OCI-LY3 (cell line): ENCODE measurements around the gene SOSTDC1.

Experiments used
- EZH2phosphoT487 ChIP-seq: fragments of 200-600 bp; shearing (Covaris generic); IDR thresholded peaks from 2 replicates; pipeline ENCODE4 v1.6.1; 2018; ENCODE audit warnings: antibody characterized with exemption, mixed run types, low read depth
- TF ChIP-seq, protein P1 (sequence below): fragments of 200-600, 300-600 bp; sonication (generic); IDR thresholded peaks from 2 replicates; pipeline ENCODE4 v1.5.1; 2014; ENCODE audit warnings: antibody characterized with exemption, low read length, low read depth

DNA sequence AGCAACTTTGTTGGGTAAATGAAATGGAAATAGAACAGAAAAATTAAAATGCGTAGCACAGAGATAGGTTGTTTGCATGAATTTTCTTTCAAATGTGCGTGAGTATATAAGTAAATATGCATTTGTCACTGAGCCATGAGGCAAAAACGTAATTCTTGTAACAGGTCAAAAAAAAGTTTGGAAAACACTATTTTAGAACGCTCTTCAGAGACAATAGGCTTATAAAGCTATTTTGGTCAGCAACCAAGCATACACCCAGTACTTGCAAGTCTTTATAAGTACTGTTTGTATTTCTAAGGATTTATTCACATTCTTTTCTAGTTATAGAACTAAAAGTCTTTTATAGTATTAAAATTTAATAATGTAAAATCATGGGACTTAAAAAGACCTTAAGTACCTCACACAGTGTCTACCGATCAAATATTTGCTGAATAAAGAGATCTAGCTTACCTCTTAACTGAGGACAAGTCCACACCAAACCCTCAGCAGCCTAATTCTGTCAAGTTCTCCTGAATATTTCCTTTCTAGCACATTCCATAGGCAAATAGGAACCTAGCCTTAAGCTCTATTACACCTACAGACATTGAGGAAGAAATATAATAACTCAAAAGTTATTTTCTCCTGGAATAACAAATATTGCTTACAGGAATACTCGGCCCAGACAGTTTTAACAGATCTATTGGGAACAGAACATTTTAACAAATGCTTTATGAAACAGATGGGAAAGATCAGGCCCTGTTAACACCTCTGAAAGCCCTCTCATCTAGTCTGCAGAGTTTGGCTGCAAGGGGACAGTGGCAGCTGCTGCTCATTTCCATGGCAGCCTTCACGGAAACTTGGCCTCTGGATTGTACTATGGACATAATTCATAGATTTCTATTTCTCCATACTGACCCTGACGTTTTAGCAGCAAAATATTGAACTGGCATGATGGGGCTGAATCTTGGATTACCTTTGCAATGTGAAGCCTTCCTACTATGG, 53.0 kb downstream of the SOSTDC1 start:
- TF ChIP-seq, protein P1, sequence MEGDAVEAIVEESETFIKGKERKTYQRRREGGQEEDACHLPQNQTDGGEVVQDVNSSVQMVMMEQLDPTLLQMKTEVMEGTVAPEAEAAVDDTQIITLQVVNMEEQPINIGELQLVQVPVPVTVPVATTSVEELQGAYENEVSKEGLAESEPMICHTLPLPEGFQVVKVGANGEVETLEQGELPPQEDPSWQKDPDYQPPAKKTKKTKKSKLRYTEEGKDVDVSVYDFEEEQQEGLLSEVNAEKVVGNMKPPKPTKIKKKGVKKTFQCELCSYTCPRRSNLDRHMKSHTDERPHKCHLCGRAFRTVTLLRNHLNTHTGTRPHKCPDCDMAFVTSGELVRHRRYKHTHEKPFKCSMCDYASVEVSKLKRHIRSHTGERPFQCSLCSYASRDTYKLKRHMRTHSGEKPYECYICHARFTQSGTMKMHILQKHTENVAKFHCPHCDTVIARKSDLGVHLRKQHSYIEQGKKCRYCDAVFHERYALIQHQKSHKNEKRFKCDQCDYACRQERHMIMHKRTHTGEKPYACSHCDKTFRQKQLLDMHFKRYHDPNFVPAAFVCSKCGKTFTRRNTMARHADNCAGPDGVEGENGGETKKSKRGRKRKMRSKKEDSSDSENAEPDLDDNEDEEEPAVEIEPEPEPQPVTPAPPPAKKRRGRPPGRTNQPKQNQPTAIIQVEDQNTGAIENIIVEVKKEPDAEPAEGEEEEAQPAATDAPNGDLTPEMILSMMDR = no peak
- no peak for TF ChIP-seq EZH2phosphoT487
